CD4-positive, alpha-beta T cell treated with Interleukin-6 for 4 hours (primary cell): ENCODE data around the gene SPECC1.
"Not testable (repeated sequence)": the region's sequence is repeated elsewhere in the genome, so short reads cannot be mapped to it uniquely, and the experiment has no call there.

Experiments
- DNase-seq: peaks from one replicate; pipeline ENCODE4 v3.0.0-alpha.2; 2020; ENCODE audit warnings: mixed read lengths

SPECC1 gene

DNA sequence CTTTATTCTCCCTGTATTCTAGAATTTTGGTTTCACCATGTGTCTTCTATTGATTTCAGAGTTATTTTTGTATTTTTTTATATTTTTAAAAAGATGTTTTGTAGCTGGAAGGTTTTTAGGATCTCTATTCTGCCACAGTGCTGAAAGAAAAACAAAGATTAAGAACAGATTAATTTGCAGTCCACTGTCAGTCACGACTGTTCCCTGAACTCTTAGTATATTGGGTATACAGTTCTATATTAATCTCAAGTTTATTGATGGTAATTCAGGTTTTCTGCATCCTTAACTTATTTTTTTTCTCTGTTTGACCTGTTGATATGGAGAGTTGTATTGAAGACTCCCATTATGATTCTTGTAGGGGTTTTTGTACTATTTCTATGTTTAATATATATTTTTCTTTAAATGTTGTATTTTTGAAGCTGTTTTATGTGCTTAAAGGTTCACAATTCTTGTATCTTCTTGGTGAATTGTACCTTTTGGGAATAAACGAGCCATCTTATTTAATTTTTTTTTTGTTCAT is 2.9 kb downstream of the SPECC1 start:
- DNase-seq, result no peak

GRCh38 chr17:20016475-20016992 is 7.4 kb downstream of the SPECC1 start:
- not testable (repeated sequence) for DNase-seq

- DNase-seq, result no peak
Observed at GRCh38 chr17:20022701-20023100, 13.5 kb downstream of the SPECC1 start.

DNA sequence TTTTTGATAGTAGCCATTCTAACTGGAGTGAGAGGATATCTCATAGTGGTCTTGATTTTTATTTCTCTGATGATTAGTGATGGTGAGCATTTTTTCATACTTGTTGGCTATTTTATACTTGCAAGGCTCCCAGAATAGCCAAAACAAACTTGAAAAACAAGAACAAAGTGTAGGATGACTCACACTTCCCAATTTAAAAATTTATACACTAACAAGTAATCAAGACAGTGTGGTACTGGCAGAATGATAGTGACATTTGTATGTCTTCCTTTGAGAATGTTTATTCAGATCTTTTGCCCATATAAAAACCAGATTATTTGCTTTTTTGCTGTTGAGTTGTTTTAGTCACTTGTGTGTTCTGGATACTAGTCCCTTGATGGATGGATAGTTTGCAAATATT is 17.8 kb downstream of the SPECC1 start:
- no peak for DNase-seq

GRCh38 chr17:20028443-20028842 is 19.3 kb downstream of the SPECC1 start:
- DNase-seq, result no peak

GRCh38 chr17:20032636-20033035 is 23.5 kb downstream of the SPECC1 start:
- no peak for DNase-seq

DNA sequence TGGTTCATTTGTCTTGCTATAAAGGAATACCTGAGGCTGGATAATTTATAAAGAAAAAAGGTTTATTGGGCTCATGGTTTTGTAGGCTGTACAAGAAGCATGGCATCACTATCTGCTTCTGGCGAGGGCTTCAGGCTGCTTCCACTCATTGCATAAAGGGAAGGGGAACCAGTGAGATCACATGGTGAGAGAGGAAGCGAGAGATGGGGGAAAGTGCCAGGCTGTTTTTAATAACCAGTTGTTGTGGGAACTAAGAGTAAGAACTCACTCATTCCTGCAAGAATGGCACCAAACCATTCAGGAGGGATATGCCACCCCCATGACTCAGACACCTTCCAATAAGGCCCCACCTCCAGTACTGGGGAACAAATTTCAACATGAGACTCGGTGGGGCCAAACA is 24.3 kb downstream of the SPECC1 start:
- no peak for DNase-seq

- DNase-seq, result no peak
Observed at GRCh38 chr17:20035501-20035900, 26.3 kb downstream of the SPECC1 start.

GRCh38 chr17:20037286-20037685 is 28.1 kb downstream of the SPECC1 start:
- DNase-seq, result not testable (repeated sequence)

- no peak for DNase-seq
Observed at GRCh38 chr17:20039037-20039436, 29.9 kb downstream of the SPECC1 start.

DNA sequence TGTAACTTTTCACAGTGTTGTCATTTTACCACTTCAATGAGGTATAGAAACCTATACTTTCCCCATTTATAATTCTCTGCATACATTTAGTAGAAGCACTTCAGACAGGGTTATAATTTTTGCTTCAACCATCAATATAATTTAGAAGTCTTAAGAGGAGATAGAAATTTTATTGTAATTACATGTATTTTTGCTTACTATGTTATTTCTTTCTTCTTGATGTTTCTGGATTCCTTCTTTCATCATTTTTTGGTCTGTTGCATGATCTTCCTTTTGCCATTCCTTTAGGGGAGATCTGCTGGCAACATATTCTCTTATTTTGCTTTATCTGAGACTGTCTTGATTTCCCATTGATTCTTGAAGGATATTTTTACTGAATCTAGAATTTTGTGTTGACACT is 31.1 kb downstream of the SPECC1 start:
- DNase-seq, result no peak

DNA sequence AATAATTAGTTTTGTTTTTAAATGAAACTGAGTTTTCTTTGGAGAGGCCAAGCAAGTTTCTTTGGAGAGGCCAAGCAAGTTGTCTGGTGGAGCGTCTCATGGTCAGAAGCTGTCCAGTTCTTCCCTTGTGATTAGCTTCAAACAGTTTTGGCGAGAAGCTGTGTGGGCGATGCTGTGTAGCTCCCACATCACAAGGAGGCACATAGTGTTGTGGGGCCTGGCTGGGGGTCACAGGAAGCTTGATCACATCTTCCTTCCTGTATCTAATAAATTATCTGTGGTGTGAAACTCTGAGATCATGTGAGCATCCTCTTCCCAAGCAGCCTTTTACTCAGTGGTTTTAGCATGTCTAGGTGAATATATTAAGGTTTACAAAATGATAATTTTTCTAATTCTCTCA is 33.9 kb downstream of the SPECC1 start:
- no peak for DNase-seq

GRCh38 chr17:20045476-20045875 is 36.3 kb downstream of the SPECC1 start:
- DNase-seq, result no peak

- DNase-seq, result no peak
Observed at GRCh38 chr17:20046629-20047028, 37.5 kb downstream of the SPECC1 start.

- DNase-seq, result no peak
Observed at GRCh38 chr17:20051624-20052023, 42.5 kb downstream of the SPECC1 start.

DNA sequence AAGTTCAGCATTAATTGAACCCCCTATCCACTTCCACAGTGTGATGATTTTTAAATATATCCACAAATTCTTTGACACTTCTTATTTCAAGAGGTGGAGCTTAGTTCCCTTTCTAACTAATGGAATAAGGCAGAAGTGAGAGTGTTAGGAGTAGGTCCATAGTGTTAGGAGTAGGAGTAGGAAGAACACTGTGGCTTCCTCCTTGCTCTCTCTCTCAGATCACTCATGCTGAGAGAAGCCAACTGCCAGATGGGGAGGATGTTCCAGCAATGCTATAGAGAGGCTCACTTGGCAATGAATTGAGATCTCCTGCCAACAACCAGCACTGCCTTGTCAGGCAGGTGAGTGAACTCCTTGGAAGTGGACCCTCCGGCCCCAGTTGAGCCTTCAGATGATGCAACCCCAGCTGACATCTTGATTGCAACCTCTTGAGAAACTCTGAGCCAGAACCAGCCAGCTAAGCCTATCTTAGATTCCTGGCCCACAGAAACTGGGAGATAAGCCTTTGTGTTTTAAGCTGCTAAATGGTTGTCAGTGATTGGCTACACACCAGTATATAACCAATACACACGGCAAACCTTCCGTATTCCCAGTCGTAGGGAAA is 44.3 kb downstream of the SPECC1 start:
- no peak for DNase-seq

- no peak for DNase-seq
Observed at GRCh38 chr17:20059728-20060188, 50.6 kb downstream of the SPECC1 start.

GRCh38 chr17:20063665-20064648 is 54.8 kb downstream of the SPECC1 start:
- no peak for DNase-seq

- DNase-seq, result no peak
Observed at GRCh38 chr17:20066253-20066652, 57.1 kb downstream of the SPECC1 start.

DNA sequence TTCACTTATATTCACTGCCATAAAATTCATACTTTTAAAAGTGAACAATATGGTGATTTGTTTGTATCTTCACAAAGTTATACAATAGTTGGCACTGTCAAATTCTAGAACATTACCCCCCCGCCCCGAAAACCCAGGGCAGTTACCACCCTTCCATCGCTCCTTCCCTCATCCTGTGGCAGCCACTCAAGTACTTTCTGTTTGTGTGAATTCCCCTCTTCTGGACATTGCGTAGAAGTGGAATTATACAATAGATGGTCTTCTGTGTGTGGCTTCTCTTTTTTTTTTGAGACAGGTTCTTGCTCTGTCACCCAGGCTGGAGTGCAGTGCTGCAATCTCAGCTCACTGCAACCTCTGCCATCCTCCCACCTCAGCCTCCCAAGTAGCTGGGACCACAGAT is 58.6 kb downstream of the SPECC1 start:
- DNase-seq, result no peak

DNA sequence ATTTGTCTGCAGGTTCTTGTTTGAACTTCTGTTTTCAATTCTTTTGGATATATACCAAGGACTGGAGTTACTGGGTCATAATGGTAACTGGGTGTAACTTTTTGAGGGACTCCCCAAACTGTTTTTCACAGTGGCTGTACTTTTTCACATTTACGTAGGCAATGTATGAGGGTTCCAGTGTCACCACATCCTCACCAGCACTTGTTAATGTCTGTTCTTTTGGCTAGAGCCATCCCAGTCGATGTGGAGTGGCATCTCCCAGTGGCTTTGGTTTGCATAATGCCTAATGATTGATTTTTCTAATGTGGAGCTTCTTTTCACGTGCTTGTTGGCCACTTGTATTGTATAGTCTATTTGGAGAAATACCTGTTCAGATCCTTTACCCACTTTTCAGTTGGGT is 59.3 kb downstream of the SPECC1 start:
- DNase-seq, result no peak

GRCh38 chr17:20071824-20072691 is 62.9 kb downstream of the SPECC1 start:
- DNase-seq, result no peak

DNA sequence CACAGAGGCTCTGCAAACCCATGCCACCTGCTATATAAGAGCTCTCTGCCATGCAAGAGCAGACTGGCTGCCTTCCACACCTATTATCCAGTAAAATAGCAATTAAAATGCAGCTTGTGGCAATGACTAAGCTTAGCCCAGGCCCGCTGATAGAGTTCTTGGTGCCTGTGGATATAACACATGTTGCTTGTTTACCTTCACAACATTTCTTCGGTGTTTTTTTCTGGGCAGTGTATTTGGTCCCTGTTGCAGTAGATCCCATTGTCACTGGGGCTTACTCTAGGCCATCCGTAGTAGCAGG is 63.5 kb downstream of the SPECC1 start:
- DNase-seq, result no peak
